H1 (cell line): ENCODE results near the gene NRROS. TPM values are rescaled to one million over a fixed set of nuclear protein-coding genes. Genes with fewer than 3 reads are reported as not detected.
A peak's percentile ranks its signal among the peaks of the same experiment; 100 is the strongest.

Experiments
- CTCF ChIA-PET: fragments of 300-600 bp; sonication (Branson Sonifier 250); formaldehyde crosslinking; loops from one replicate; lab custom pipeline; 2021; ENCODE audit not compliant: partially characterized antibody; lab: Charles Lee
- POLR2A ChIA-PET: fragments of 300-600 bp; sonication (Branson Sonifier 250); formaldehyde crosslinking; loops from one replicate; lab custom pipeline; 2021; ENCODE audit warnings: inconsistent platforms; ENCODE audit not compliant: partially characterized antibody; lab: Charles Lee
- DNase-seq, 2 experiments: peaks; one replicate each; pipeline versions ENCODE4 v3.0.0 to v3.0.0-alpha.2; 2010 to 2022; ENCODE audit warnings: low spot score in 2 of 2, low read depth in 1 of 2, mixed read lengths in 1 of 2
- FAIRE-seq: peaks from 2 replicates; lab custom pipeline; 2011; peaks lifted over from hg19 to GRCh38; lab: Jason Lieb, UNC
- H2AFZ ChIP-seq: 2 replicates; pipeline ENCODE4 v1.8.1; 2012; ENCODE audit warnings: low read length, inconsistent platforms
- H2AK5ac ChIP-seq: 2 replicates; pipeline ENCODE4 v1.6.1; 2013; ENCODE audit warnings: low read depth, low read length
- H2BK120ac ChIP-seq: replicated peaks from 2 replicates; pipeline ENCODE3; 2013; ENCODE audit warnings: low read depth, low read length, inconsistent platforms
- H2BK12ac ChIP-seq: 2 replicates; pipeline ENCODE4 v1.6.1; 2013; ENCODE audit warnings: low read depth, low read length
- H2BK15ac ChIP-seq: 2 replicates; pipeline ENCODE4 v1.6.1; 2013; ENCODE audit warnings: low read length
- H2BK20ac ChIP-seq: 2 replicates; pipeline ENCODE4 v1.6.1; 2013; ENCODE audit warnings: low read length
- H2BK5ac ChIP-seq: 2 replicates; pipeline ENCODE4 v1.6.1; 2013; ENCODE audit warnings: low read depth, low read length
- H3K14ac ChIP-seq: 2 replicates; pipeline ENCODE4 v1.6.1; 2013; ENCODE audit warnings: inconsistent platforms; ENCODE audit not compliant: insufficient read length
- H3K18ac ChIP-seq: 2 replicates; pipeline ENCODE4 v1.6.1; 2013; ENCODE audit warnings: low read length; ENCODE audit errors: extremely low read depth
- H3K23ac ChIP-seq: 2 replicates; pipeline ENCODE4 v1.6.1; 2013; ENCODE audit warnings: inconsistent platforms; ENCODE audit not compliant: insufficient read length
- H3K23me2 ChIP-seq: 2 replicates; pipeline ENCODE4 v1.6.1; 2013; ENCODE audit warnings: low read depth, low read length
- H3K27ac ChIP-seq: 2 replicates; pipeline ENCODE4 v1.6.1; 2011; ENCODE audit warnings: low read depth, low read length, inconsistent platforms
- H3K27me3 ChIP-seq, 4 experiments: replicated peaks in 1 of 4; 1 replicate in 1 of 4; 2 replicates in 3 of 4; pipeline versions ENCODE4 v1.6.1 to v1.8.1; 2011 to 2013; ENCODE audit warnings: low read length in 3 of 4, mild to moderate bottlenecking in 3 of 4, inconsistent platforms in 2 of 4, mixed read lengths in 2 of 4, moderate library complexity in 1 of 4; ENCODE audit not compliant: control insufficient read depth in 3 of 4, insufficient read depth in 3 of 4; ENCODE audit errors: extremely low read depth in 1 of 4
- H3K36me3 ChIP-seq, 4 experiments: 2 replicates each; pipeline versions ENCODE4 v1.6.1 to v1.8.1; 2011 to 2013; ENCODE audit warnings: mild to moderate bottlenecking in 4 of 4, low read length in 3 of 4, moderate library complexity in 2 of 4, control low read depth in 1 of 4, inconsistent platforms in 1 of 4; ENCODE audit not compliant: insufficient read depth in 4 of 4, control insufficient read depth in 2 of 4
- H3K4ac ChIP-seq: replicated peaks from 2 replicates; pipeline ENCODE3; 2013; ENCODE audit warnings: low read length, low read depth, mixed read lengths, inconsistent platforms; ENCODE audit not compliant: insufficient read length
- H3K4me1 ChIP-seq, 4 experiments: replicated peaks in 1 of 4; 1 replicate in 1 of 4; 2 replicates in 3 of 4; pipeline versions ENCODE4 v1.6.1 to v1.8.1; 2011 to 2013; ENCODE audit warnings: low read length in 3 of 4, inconsistent platforms in 2 of 4, mixed read lengths in 1 of 4; ENCODE audit not compliant: insufficient read depth in 4 of 4, control insufficient read depth in 3 of 4
- H3K4me2 ChIP-seq, 2 experiments: 2 replicates each; pipeline versions ENCODE4 v1.6.1 to v1.8.1; 2011 to 2013; ENCODE audit warnings: low read depth in 2 of 2, low read length in 2 of 2, control low read depth in 1 of 2, inconsistent platforms in 1 of 2, mild to moderate bottlenecking in 1 of 2; ENCODE audit not compliant: insufficient read depth in 1 of 2
- H3K4me3 ChIP-seq, 4 experiments: fragments of 200-600, 300-600 bp in 1 of 4; sonication (generic), shearing (Covaris generic), sonication (Bioruptor Twin) in 1 of 4; 2 replicates each; pipeline versions ENCODE4 v1.5.1 to v1.8.1; 2011 to 2016; ENCODE audit warnings: low read length in 4 of 4, low read depth in 3 of 4, control low read depth in 2 of 4, inconsistent platforms in 2 of 4, mild to moderate bottlenecking in 2 of 4, mixed read lengths in 1 of 4, moderate library complexity in 1 of 4; ENCODE audit not compliant: insufficient read depth in 2 of 4; ENCODE audit errors: extremely low read depth in 1 of 4
- H3K56ac ChIP-seq: replicated peaks from 2 replicates; pipeline ENCODE3; 2013; ENCODE audit warnings: low read depth, mild to moderate bottlenecking, mixed read lengths, low read length, inconsistent platforms; ENCODE audit not compliant: insufficient read length
- H3K79me1 ChIP-seq: 2 replicates; pipeline ENCODE4 v1.6.1; 2013; ENCODE audit warnings: low read depth, low read length, control low read depth
- H3K79me2 ChIP-seq, 2 experiments: 2 replicates each; pipeline versions ENCODE4 v1.6.1 to v1.8.1; 2012 to 2013; ENCODE audit warnings: low read length in 2 of 2, mild to moderate bottlenecking in 2 of 2, inconsistent platforms in 1 of 2; ENCODE audit not compliant: insufficient read depth in 2 of 2, control insufficient read depth in 1 of 2
- H3K9ac ChIP-seq, 4 experiments: replicated peaks in 1 of 4; 1 replicate in 1 of 4; 2 replicates in 3 of 4; pipeline versions ENCODE4 v1.6.1 to v1.8.1; 2011 to 2013; ENCODE audit warnings: low read depth in 3 of 4, low read length in 3 of 4, control low read depth in 2 of 4, mild to moderate bottlenecking in 2 of 4, moderate library complexity in 2 of 4, inconsistent platforms in 1 of 4; ENCODE audit errors: extremely low read depth in 1 of 4
- H3K9me3 ChIP-seq, 2 experiments: 2 replicates each; pipeline versions ENCODE4 v1.6.1 to v1.8.1; 2012 to 2013; ENCODE audit warnings: mild to moderate bottlenecking in 2 of 2, moderate library complexity in 2 of 2, control low read depth in 1 of 2, inconsistent platforms in 1 of 2, low read depth in 1 of 2, low read length in 1 of 2, mixed read lengths in 1 of 2; ENCODE audit not compliant: insufficient read depth in 2 of 2
- H4K20me1 ChIP-seq, 2 experiments: replicated peaks in 1 of 2; 2 replicates each; pipeline versions ENCODE3 to v1.8.1; 2011 to 2013; ENCODE audit warnings: inconsistent platforms in 2 of 2, low read length in 2 of 2, mild to moderate bottlenecking in 1 of 2; ENCODE audit not compliant: insufficient read depth in 2 of 2, control insufficient read depth in 1 of 2
- H4K5ac ChIP-seq: 2 replicates; pipeline ENCODE4 v1.6.1; 2013; ENCODE audit warnings: low read length, low read depth, mixed read lengths, inconsistent platforms; ENCODE audit not compliant: insufficient read length
- H4K8ac ChIP-seq: 2 replicates; pipeline ENCODE4 v1.8.0; 2013; ENCODE audit warnings: mild to moderate bottlenecking, moderate library complexity, low read length, inconsistent platforms; ENCODE audit not compliant: insufficient read depth; ENCODE audit errors: extremely low read depth
- H4K91ac ChIP-seq: replicated peaks from 2 replicates; pipeline ENCODE3; 2013; ENCODE audit warnings: low read length, mixed read lengths, inconsistent platforms; ENCODE audit not compliant: insufficient read length
- CREB1 ChIP-seq: IDR thresholded peaks from 2 replicates; pipeline ENCODE4 v1.6.1; 2012; ENCODE audit warnings: inconsistent platforms
- GTF2F1 ChIP-seq: IDR thresholded peaks from 2 replicates; pipeline ENCODE4 v1.6.1; 2012; ENCODE audit warnings: low read depth, low read length, improper control_type of control experiment, borderline replicate concordance
- JUN ChIP-seq: IDR thresholded peaks from 2 replicates; pipeline ENCODE4 v1.6.1; 2011; ENCODE audit warnings: low read depth, mild to moderate bottlenecking, improper control_type of control experiment, low read length
- POU5F1 ChIP-seq: IDR thresholded peaks from 2 replicates; pipeline ENCODE4 v1.6.1; 2011; ENCODE audit warnings: low read depth, mild to moderate bottlenecking, low read length, moderate library complexity
- SIRT6 ChIP-seq: IDR thresholded peaks from one replicate; pipeline ENCODE4 v1.7.1; 2012; ENCODE audit warnings: low read length, inconsistent platforms
- WGBS, 2 experiments: shearing (Covaris generic) in 1 of 2; methylation state at CpG; one replicate each; pipeline versions ENCODE4 v1.1.6 to v1.1.7; 2013 to 2015; ENCODE audit warnings: low lambda C conversion rate in 2 of 2, mixed read lengths in 2 of 2, inconsistent platforms in 1 of 2, low coverage in 1 of 2, missing lambda C conversion rate in 1 of 2; ENCODE audit not compliant: insufficient replicate concordance in 2 of 2, insufficient coverage in 1 of 2, insufficient read length in 1 of 2; ENCODE audit errors: extremely low coverage in 1 of 2, missing lambda C conversion rate in 1 of 2; 5-methylcytosine and 5-hydroxymethylcytosine counted together
- polyA plus RNA-seq, 7 experiments: library from polyadenylated mRNA; depleted of rRNA in 3 of 7; stranded (reverse) in 5 of 7; unstranded in 2 of 7; fragments of >200 nt in 5 of 7; fragments of 200-250 nt in 2 of 7; gene quantifications; 1 replicate in 5 of 7; 2 replicates in 1 of 7; 4 replicates in 1 of 7; pipeline versions ENCODE4 v1.2.1 to v1.2.3, GENCODE V29; 2011 to 2013; ENCODE audit warnings: missing spikeins in 2 of 7, mixed read lengths in 2 of 7
- total RNA-seq: library from RNA; stranded (reverse); fragmentation: NEBNext Ultra II Directional; extraction: Animal tissue kit (Norgen Biotek cat#: 25700); gene quantifications from 2 replicates; pipeline ENCODE4 v1.2.1, GENCODE V29; 2021
- TF ChIP-seq, protein P1 (sequence below), 3 experiments: IDR thresholded peaks; 1 replicate in 2 of 3; 2 replicates in 1 of 3; pipeline versions ENCODE4 v1.5.1 to v1.6.1; 2011; ENCODE audit warnings: low read length in 3 of 3, mild to moderate bottlenecking in 3 of 3, inconsistent platforms in 2 of 3, low read depth in 1 of 3, moderate library complexity in 1 of 3; ENCODE audit not compliant: insufficient read depth in 1 of 3; ENCODE audit errors: control extremely low read depth in 1 of 3

NRROS gene
- total and polyA plus RNA-seq, 2 of the 8 experiments (the other 6 are each of a cell fraction or from before 2014, with no cell fraction given): 5.3 to 7.3 TPM

DNA sequence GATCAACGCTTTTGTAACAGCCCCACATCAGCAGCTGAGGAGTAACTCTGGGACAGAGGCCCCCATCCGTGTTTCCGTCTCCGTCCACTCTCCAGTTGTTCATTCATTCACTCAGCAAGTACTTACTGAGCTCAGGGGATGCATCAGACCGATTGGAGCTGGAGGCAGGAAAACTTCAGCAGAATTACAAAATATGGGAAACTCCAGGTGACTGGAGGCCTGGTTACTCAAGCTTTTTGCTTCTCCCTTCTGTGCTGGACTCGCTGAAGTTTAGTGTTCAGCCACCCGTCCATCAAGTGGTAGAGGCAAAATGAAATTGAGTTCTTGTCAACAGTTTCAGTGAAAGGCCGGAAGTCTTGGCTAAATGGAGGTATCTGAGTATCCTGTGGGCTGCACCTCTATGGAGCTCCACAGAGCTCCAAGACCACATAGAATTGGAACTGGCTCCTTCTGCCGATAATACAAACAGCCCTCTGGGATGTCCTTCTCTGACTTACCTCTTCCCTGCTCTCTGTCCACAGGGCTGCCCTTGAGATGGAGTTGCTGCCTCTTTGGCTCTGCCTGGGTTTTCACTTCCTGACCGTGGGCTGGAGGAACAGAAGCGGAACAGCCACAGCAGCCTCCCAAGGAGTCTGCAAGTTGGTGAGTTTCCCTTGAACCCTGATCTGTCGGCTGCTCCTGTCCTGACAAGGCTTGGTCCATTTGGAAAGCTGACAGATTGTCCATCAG lies 14.7 kb downstream of the NRROS start:
- no peak overlapping the region for H4K8ac ChIP-seq
- H2BK5ac ChIP-seq: no peak overlapping the region
- no peak overlapping the region for H3K18ac ChIP-seq
- no peak overlapping the region for H3K56ac ChIP-seq
- H2AFZ ChIP-seq: no peak overlapping the region
- H3K27me3 ChIP-seq: no peaks in the 10 kb centered on the region
- H2BK120ac ChIP-seq: no peak overlapping the region
- FAIRE-seq (no peak), DNase-seq (no peak)
- no peak overlapping the region for H3K27ac ChIP-seq
- POLR2A ChIA-PET: interaction anchor here (0.7 to 1.9 kb wide), 6 partner anchors 9 to 135 kb away, joined by 3 to 8 read pairs (median 3); no protein-coding TSS in a partner anchor
- H3K4me1 ChIP-seq: peaks cover under 1 to 5% (median under 1%) of the 10 kb centered on the region in 4 experiments; a peak in 6 of 7 replicates
- no peaks in the 10 kb centered on the region for H3K9me3 ChIP-seq
- no peak overlapping the region for H2AK5ac ChIP-seq
- no peaks in the 10 kb centered on the region for H4K20me1 ChIP-seq
- no peak overlapping the region for H3K9ac ChIP-seq
- no peak overlapping the region for H3K23ac ChIP-seq
- no peak overlapping the region for H3K4me3 ChIP-seq
- H3K14ac ChIP-seq: no peak overlapping the region
- H2BK12ac ChIP-seq: peak overlapping the region; percentile 68; the same call in 1 of the 2 replicates
- no peak overlapping the region for H2BK15ac ChIP-seq
- H3K36me3 ChIP-seq: no peaks in the 10 kb centered on the region
- H3K4me2 ChIP-seq: no peak overlapping the region
- CTCF ChIA-PET: interaction anchor here (1.4 to 1.9 kb wide), 4 partner anchors 8 to 45 kb away, joined by 5 to 8 read pairs (median 6); no protein-coding TSS in a partner anchor
- H3K79me1 ChIP-seq: no peaks in the 10 kb centered on the region
- H4K91ac ChIP-seq: peak overlapping the region; percentile 22
- peaks cover 0 to 2% of the 10 kb centered on the region in 2 experiments; a peak in 1 of 4 replicates for H3K79me2 ChIP-seq
- WGBS, 2 experiments: 83% methylated on average over 12 of the region's 12 CpGs; no CpG with 5 or more reads in 1 of the 2 experiments
- H4K5ac ChIP-seq: no peak overlapping the region
- no peak for TF ChIP-seq SIRT6
- TF ChIP-seq GTF2F1: no peak
- no peak for TF ChIP-seq CREB1
- no peak for TF ChIP-seq POU5F1
- TF ChIP-seq, protein P1, sequence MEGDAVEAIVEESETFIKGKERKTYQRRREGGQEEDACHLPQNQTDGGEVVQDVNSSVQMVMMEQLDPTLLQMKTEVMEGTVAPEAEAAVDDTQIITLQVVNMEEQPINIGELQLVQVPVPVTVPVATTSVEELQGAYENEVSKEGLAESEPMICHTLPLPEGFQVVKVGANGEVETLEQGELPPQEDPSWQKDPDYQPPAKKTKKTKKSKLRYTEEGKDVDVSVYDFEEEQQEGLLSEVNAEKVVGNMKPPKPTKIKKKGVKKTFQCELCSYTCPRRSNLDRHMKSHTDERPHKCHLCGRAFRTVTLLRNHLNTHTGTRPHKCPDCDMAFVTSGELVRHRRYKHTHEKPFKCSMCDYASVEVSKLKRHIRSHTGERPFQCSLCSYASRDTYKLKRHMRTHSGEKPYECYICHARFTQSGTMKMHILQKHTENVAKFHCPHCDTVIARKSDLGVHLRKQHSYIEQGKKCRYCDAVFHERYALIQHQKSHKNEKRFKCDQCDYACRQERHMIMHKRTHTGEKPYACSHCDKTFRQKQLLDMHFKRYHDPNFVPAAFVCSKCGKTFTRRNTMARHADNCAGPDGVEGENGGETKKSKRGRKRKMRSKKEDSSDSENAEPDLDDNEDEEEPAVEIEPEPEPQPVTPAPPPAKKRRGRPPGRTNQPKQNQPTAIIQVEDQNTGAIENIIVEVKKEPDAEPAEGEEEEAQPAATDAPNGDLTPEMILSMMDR (IDR thresholded peaks at IDR 0.05; ENCODE audit: control extremely low read depth in 1 of 3, insufficient read depth in 1 of 3, low read depth in 1 of 3, low read length in 3 of 3): no peak
- no peak for TF ChIP-seq JUN
- no peak overlapping the region for H2BK20ac ChIP-seq
- no peak overlapping the region for H3K4ac ChIP-seq
- no peaks in the 10 kb centered on the region for H3K23me2 ChIP-seq
